Hepatocyte (in vitro differentiated cells): Measurements from ENCODE around the gene MAPK8IP1. TPM values are rescaled to one million over a fixed set of nuclear protein-coding genes. Genes with fewer than 3 reads are reported as not detected.
A peak's percentile ranks its signal among the peaks of the same experiment; 100 is the strongest.

ENCODE experiments used
- DNase-seq: peaks from one replicate; pipeline ENCODE4 v3.0.0-alpha.2; 2016; ENCODE audit warnings: low spot score
- H2AFZ ChIP-seq: fragments of 200-600 bp; sonication (generic); 2 replicates; pipeline ENCODE4 v1.6.0; 2016; ENCODE audit warnings: antibody characterized with exemption, mild to moderate bottlenecking
- H3K27ac ChIP-seq: fragments of 200-600 bp; sonication (generic); 2 replicates; pipeline ENCODE4 v1.5.1; 2016; ENCODE audit warnings: mild to moderate bottlenecking
- H3K27me3 ChIP-seq: fragments of 200-600 bp; sonication (generic); 2 replicates; pipeline ENCODE4 v1.6.1; 2016
- H3K36me3 ChIP-seq: fragments of 200-600 bp; sonication (generic); replicated peaks from 2 replicates; pipeline ENCODE4 v1.5.1; 2016; ENCODE audit warnings: low read depth; ENCODE audit not compliant: insufficient read depth
- H3K4me1 ChIP-seq: fragments of 200-600 bp; sonication (generic); 2 replicates; pipeline ENCODE4 v1.5.1; 2016; ENCODE audit warnings: mild to moderate bottlenecking, moderate library complexity; ENCODE audit not compliant: insufficient read depth
- H3K4me2 ChIP-seq: fragments of 200-600 bp; sonication (generic); 2 replicates; pipeline ENCODE4 v1.6.0; 2016
- H3K4me3 ChIP-seq: fragments of 200-600 bp; sonication (generic); 2 replicates; pipeline ENCODE4 v1.5.1; 2016; ENCODE audit warnings: mild to moderate bottlenecking
- H3K79me2 ChIP-seq: fragments of 200-600 bp; sonication (generic); 2 replicates; pipeline ENCODE4 v1.6.0; 2017; ENCODE audit warnings: mild to moderate bottlenecking
- H3K9me2 ChIP-seq: fragments of 200-600 bp; sonication (generic); replicated peaks from 2 replicates; pipeline ENCODE4 v1.6.0; 2017; ENCODE audit warnings: mild to moderate bottlenecking; ENCODE audit not compliant: insufficient read depth
- H3K9me3 ChIP-seq: fragments of 200-600 bp; sonication (generic); 2 replicates; pipeline ENCODE4 v1.5.1; 2016; ENCODE audit warnings: low read depth, mild to moderate bottlenecking
- H4K20me1 ChIP-seq: fragments of 200-600 bp; sonication (generic); 2 replicates; pipeline ENCODE4 v1.6.0; 2016; ENCODE audit warnings: mild to moderate bottlenecking; ENCODE audit not compliant: insufficient read depth, poor library complexity, severe bottlenecking
- CTCF ChIP-seq: fragments of 200-600 bp; sonication (generic); IDR thresholded peaks from 2 replicates; pipeline ENCODE4 v1.5.1; 2016; ENCODE audit warnings: antibody characterized with exemption, mild to moderate bottlenecking; ENCODE audit not compliant: poor library complexity
- EZH2 ChIP-seq: fragments of 200-600 bp; sonication (generic); IDR thresholded peaks from 2 replicates; pipeline ENCODE4 v1.6.1; 2016; ENCODE audit warnings: antibody characterized with exemption, mild to moderate bottlenecking, borderline replicate concordance
- EZH2phosphoT487 ChIP-seq: fragments of 200-600 bp; sonication (generic); IDR thresholded peaks from one replicate; pipeline ENCODE4 v1.6.1; 2018; ENCODE audit warnings: antibody characterized with exemption, mild to moderate bottlenecking, low read depth, moderate library complexity; ENCODE audit not compliant: unreplicated experiment, severe bottlenecking
- WGBS: methylation state at CpG from one replicate; pipeline ENCODE4 v1.1.6; 2016; ENCODE audit warnings: low lambda C conversion rate; ENCODE audit errors: missing lambda C conversion rate; 5-methylcytosine and 5-hydroxymethylcytosine counted together
- polyA plus RNA-seq: library from polyadenylated mRNA; unstranded; fragments of >200 nt; fragmentation: Nextera tagmentation; extraction: Ambion mirVana; gene quantifications from 2 replicates; pipeline ENCODE4 v1.2.1, GENCODE V29; 2016
- total RNA-seq: library from RNA; depleted of rRNA; stranded (reverse); fragments of >200 nt; gene quantifications from 2 replicates; pipeline ENCODE4 v1.2.3, GENCODE V29; 2014

Gene MAPK8IP1
- total and polyA plus RNA-seq, 2 experiments from 2014 or later, result 7.2 to 7.6 TPM

- Histone ChIP-seq H3K9me2 (no peaks in the 10 kb centered on the region), H2AFZ (no peak overlapping the region), H3K79me2 (peaks cover 38% of the 10 kb centered on the region), H4K20me1 (peaks cover 23% of the 10 kb centered on the region), H3K36me3 (peaks cover 4% of the 10 kb centered on the region), H3K4me1 (peaks cover 21% of the 10 kb centered on the region), H3K4me2 (peak overlapping the region; percentile 55), H3K27ac (peak overlapping the region; percentile 79), H3K27me3 (no peaks in the 10 kb centered on the region), H3K4me3 (no peak overlapping the region), H3K9me3 (no peaks in the 10 kb centered on the region)
- TF ChIP-seq EZH2phosphoT487, result no peak
- WGBS, result 96% methylated on average over 5 of the region's 5 CpGs
- no peak for DNase-seq
These were observed 26.6 kb upstream of the MAPK8IP1 start for GRCh38 chr11:45858751-45859398.

- Histone ChIP-seq H2AFZ (no peak overlapping the region), H3K79me2 (peaks cover 30% of the 10 kb centered on the region), H3K9me3 (no peaks in the 10 kb centered on the region), H4K20me1 (peaks cover 15% of the 10 kb centered on the region), H3K4me2 (peak overlapping the region; percentile 55), H3K4me1 (peaks cover 21% of the 10 kb centered on the region), H3K27ac (peak overlapping the region; percentile 84), H3K4me3 (no peak overlapping the region), H3K27me3 (no peaks in the 10 kb centered on the region), H3K36me3 (peaks cover 8% of the 10 kb centered on the region), H3K9me2 (no peaks in the 10 kb centered on the region)
- DNase-seq, result peak; percentile 90
- 56% methylated on average over 12 of the region's 12 CpGs for WGBS
- TF ChIP-seq EZH2phosphoT487 (no peak), EZH2 (no peak), CTCF (no peak)
These were observed 25.8 kb upstream of the MAPK8IP1 start for GRCh38 chr11:45859661-45860140.

- Histone ChIP-seq H3K9me2 (no peaks in the 10 kb centered on the region), H4K20me1 (peaks cover 12% of the 10 kb centered on the region), H3K36me3 (peaks cover 8% of the 10 kb centered on the region), H3K4me3 (no peak overlapping the region), H3K4me2 (peak overlapping the region; percentile 25), H3K27ac (peak overlapping the region; percentile 84), H3K27me3 (no peaks in the 10 kb centered on the region), H3K9me3 (no peaks in the 10 kb centered on the region), H2AFZ (no peak overlapping the region), H3K79me2 (peaks cover 23% of the 10 kb centered on the region), H3K4me1 (peaks cover 21% of the 10 kb centered on the region)
- no peak for DNase-seq
- 89% methylated on average over 5 of the region's 5 CpGs for WGBS
- TF ChIP-seq EZH2, result no peak
- TF ChIP-seq EZH2phosphoT487, result no peak
- TF ChIP-seq CTCF, result no peak
These were observed 25.1 kb upstream of the MAPK8IP1 start for GRCh38 chr11:45860348-45860747.

GRCh38 chr11:45860764-45861510 lies 24.5 kb upstream of the MAPK8IP1 start:
- H3K4me1 ChIP-seq, result peaks cover 21% of the 10 kb centered on the region
- no peak for DNase-seq
- no peaks in the 10 kb centered on the region for H3K27me3 ChIP-seq
- H4K20me1 ChIP-seq, result peaks cover 6% of the 10 kb centered on the region
- no peaks in the 10 kb centered on the region for H3K9me3 ChIP-seq
- TF ChIP-seq EZH2 (no peak), EZH2phosphoT487 (no peak), CTCF (no peak)
- H3K36me3 ChIP-seq, result peaks cover 8% of the 10 kb centered on the region
- no peaks in the 10 kb centered on the region for H3K9me2 ChIP-seq
- H3K4me2 ChIP-seq, result peak overlapping the region; percentile 25
- no peak overlapping the region for H2AFZ ChIP-seq
- no peak overlapping the region for H3K4me3 ChIP-seq
- peaks cover 18% of the 10 kb centered on the region for H3K79me2 ChIP-seq
- peak overlapping the region; percentile 84 for H3K27ac ChIP-seq
- WGBS, result 96% methylated on average over 10 of the region's 10 CpGs
